Activated T-cell treated with anti-CD3 and anti-CD28 coated beads, Interleukin-2, amount 50 U/mL, for 1 hour (primary cell): ENCODE measurements around the gene GSTO2.
A peak's percentile ranks its signal among the peaks of the same experiment; 100 is the strongest.

Experiments
- DNase-seq: peaks from one replicate; pipeline ENCODE4 v3.0.0-alpha.2; 2020

The GSTO2 gene

GRCh38 chr10:104254493-104255310 lies 14.3 kb upstream of the GSTO2 start, which contains the start of gene GSTO1:
Gene GSTO1 (plus strand): TSS chr10:104254892. CDS start chr10:104254929, 37 bp downstream.
- DNase-seq: peak; percentile 55

GRCh38 chr10:104255311-104255981 lies 13.5 kb upstream of the GSTO2 start:
- no peak for DNase-seq

- no peak for DNase-seq
Observed at GRCh38 chr10:104256335-104256961, 12.5 kb upstream of the GSTO2 start.

- no peak for DNase-seq
Observed at GRCh38 chr10:104257235-104257634, 11.7 kb upstream of the GSTO2 start.

- no peak for DNase-seq
Observed at GRCh38 chr10:104258209-104258608, 10.8 kb upstream of the GSTO2 start.

GRCh38 chr10:104259456-104259855 lies 9.5 kb upstream of the GSTO2 start:
- DNase-seq: no peak

GRCh38 chr10:104259999-104260774 lies 8.8 kb upstream of the GSTO2 start:
- no peak for DNase-seq

GRCh38 chr10:104260775-104261115 lies 8.2 kb upstream of the GSTO2 start:
- no peak for DNase-seq

- no peak for DNase-seq
Observed at GRCh38 chr10:104262055-104262454, 6.9 kb upstream of the GSTO2 start.

GRCh38 chr10:104264783-104265182 lies 4.2 kb upstream of the GSTO2 start:
- DNase-seq: no peak

- no peak for DNase-seq
Observed at GRCh38 chr10:104267721-104268404, 1.1 kb upstream of the GSTO2 start.

- no peak for DNase-seq
Observed at GRCh38 chr10:104268405-104268712, 625 bp upstream of the GSTO2 start.

GRCh38 chr10:104273286-104273685 lies 4.3 kb downstream of the GSTO2 start:
- DNase-seq: no peak

- no peak for DNase-seq
Observed at GRCh38 chr10:104273899-104274575, 5.1 kb downstream of the GSTO2 start.

- DNase-seq: peak; percentile 66
Observed at GRCh38 chr10:104274762-104275721, 6.1 kb downstream of the GSTO2 start.

- no peak for DNase-seq
Observed at GRCh38 chr10:104276192-104276591, 7.2 kb downstream of the GSTO2 start.

GRCh38 chr10:104277785-104278184 lies 8.8 kb downstream of the GSTO2 start:
- no peak for DNase-seq

- DNase-seq: no peak
Observed at GRCh38 chr10:104279550-104280259, 10.7 kb downstream of the GSTO2 start.

GRCh38 chr10:104281694-104282093 lies 12.7 kb downstream of the GSTO2 start:
- no peak for DNase-seq

GRCh38 chr10:104284846-104285245 lies 15.9 kb downstream of the GSTO2 start:
- DNase-seq: no peak
